Mucosa of descending colon (tissue), 3 donors: Measurements from ENCODE around the gene NKX1-2. TPM values are rescaled to one million over a fixed set of nuclear protein-coding genes. Genes with fewer than 3 reads are reported as not detected.
A peak's percentile ranks its signal among the peaks of the same experiment; 100 is the strongest.

Source experiments
- ATAC-seq: fragments of 200-7000 bp; cut with Tn5 transposase; one replicate; pipeline ENCODE4 v1.9.1; 2020; ENCODE audit warnings: mild to moderate bottlenecking, moderate library complexity
- DNase-seq, 3 donors: peaks; one replicate each; pipeline ENCODE4 v3.0.0-alpha.2; 2020
- H3K36me3 ChIP-seq: fragments of 200-600 bp; one replicate; pipeline ENCODE4 v1.8.0; 2021; ENCODE audit warnings: low read depth, mild to moderate bottlenecking
- H3K4me1 ChIP-seq: fragments of 200-600 bp; one replicate; pipeline ENCODE4 v1.8.0; 2021; ENCODE audit warnings: low read depth, mild to moderate bottlenecking
- H3K4me3 ChIP-seq: fragments of 200-600 bp; one replicate; pipeline ENCODE4 v1.8.0; 2021; ENCODE audit warnings: mild to moderate bottlenecking
- H3K9me3 ChIP-seq: fragments of 200-600 bp; one replicate; pipeline ENCODE4 v1.8.0; 2021; ENCODE audit warnings: mild to moderate bottlenecking
- CTCF ChIP-seq: fragments of 200-600 bp; IDR thresholded peaks from one replicate; pipeline ENCODE4 v1.8.0; 2022; ENCODE audit warnings: antibody characterized with exemption, mild to moderate bottlenecking
- intact Hi-C, 2 donors: fragments of 100-400 bp; cut with DNase I in 1 of 2; cut with micrococcal nuclease in 1 of 2; formaldehyde crosslinking; loops; one replicate each; pipeline versions ENCODE4 v1.11.0 to v1.11.1; 2022; cut with DNase I, micrococcal nuclease
- total RNA-seq, 3 donors: library from RNA; stranded (reverse); fragmentation: NEBNext Ultra II Directional in 2 of 3; extraction: Animal tissue kit (Norgen Biotek cat#: 25700) in 2 of 3; gene quantifications; one replicate each; pipeline versions ENCODE4 v1.2.1 to v1.2.4, GENCODE V29; 2021 to 2023
- donor health status: DM: no; HTN: no; CAD: no; lungs with moderate emphysema.
- donor health status: DM: no; HTN: no; CAD: no.
- donor health status: DM: no; HTN: yes; CAD: no.

NKX1-2 gene
- total RNA-seq, 3 donors from 2014 or later, result not detected

DNA sequence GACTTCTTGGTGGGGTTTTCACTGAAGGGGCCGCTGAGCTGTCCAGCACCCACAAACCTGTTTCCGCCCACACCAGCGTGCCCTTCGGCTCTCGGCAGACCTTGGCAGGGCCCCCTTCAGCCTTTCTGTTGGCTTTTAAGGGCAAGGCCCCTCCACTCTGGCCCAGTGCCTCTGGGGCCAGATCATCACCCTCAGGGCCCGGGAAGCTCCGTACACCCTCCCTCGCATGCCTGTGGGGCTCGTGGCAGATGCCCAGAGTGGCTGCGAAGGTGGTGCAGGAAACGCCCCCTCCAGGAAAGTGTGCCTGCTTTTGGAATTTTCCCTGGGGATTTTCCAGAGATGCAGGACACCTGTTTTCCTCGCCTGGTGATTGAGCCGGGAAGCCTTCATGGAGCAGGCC lies 18.8 kb upstream of the NKX1-2 start:
- ATAC-seq (no peak), DNase-seq (no peak)
- no peak for TF ChIP-seq CTCF
- Histone ChIP-seq H3K9me3 (no peaks in the 10 kb centered on the region), H3K4me3 (no peak overlapping the region), H3K36me3 (no peaks in the 10 kb centered on the region), H3K4me1 (peaks cover 8% of the 10 kb centered on the region)
- intact Hi-C loops, result no loop called here

GRCh38 chr10:124467165-124467564 lies 17.3 kb upstream of the NKX1-2 start:
- ATAC-seq, result no peak
- no peaks in the 10 kb centered on the region for H3K36me3 ChIP-seq
- DNase-seq, result no peak
- no peak for TF ChIP-seq CTCF
- intact Hi-C loops, result no loop called here
- no peaks in the 10 kb centered on the region for H3K9me3 ChIP-seq
- H3K4me1 ChIP-seq, result peaks cover 8% of the 10 kb centered on the region
- no peak overlapping the region for H3K4me3 ChIP-seq

DNA sequence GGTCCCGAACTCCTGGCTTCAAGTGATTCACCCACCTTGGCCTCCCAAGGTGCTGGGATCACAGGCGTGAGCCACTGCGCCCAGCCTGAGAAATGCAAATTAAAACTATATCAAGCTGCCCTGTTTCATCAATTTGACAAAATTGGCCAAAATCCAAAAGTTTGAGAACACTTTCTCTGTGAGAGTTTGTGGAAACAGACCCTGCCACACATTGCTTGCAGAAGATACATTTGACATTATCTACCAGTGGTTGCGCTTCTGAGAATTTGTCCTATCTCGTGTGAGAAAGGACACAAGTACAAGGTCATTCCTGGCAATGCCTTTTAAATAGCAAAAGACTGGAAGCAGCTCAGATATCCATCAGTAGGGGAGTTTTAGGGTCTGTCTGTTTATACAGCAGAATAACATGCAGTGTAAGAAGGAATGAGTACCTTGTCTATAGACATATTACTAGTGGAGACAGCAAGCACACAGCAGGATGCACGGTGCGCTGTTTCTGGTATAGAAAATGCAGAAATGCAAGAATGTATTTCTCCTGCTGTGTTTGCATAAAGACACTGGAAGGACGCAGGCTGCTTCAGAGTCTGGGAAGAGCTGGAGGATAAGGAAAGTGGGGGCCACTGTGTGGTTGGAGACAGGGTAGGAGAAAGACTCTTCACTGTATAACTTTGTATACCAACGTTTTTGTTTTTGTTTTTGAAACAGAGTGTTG lies 16.1 kb upstream of the NKX1-2 start:
- TF ChIP-seq CTCF, result no peak
- Histone ChIP-seq H3K4me1 (peaks cover 11% of the 10 kb centered on the region), H3K4me3 (no peak overlapping the region), H3K9me3 (no peaks in the 10 kb centered on the region), H3K36me3 (no peaks in the 10 kb centered on the region)
- ATAC-seq, result no peak
- intact Hi-C loops, result no loop called here
- DNase-seq, result no peak

GRCh38 chr10:124465003-124465776 lies 15.4 kb upstream of the NKX1-2 start:
- H3K4me3 ChIP-seq, result no peak overlapping the region
- H3K36me3 ChIP-seq, result no peaks in the 10 kb centered on the region
- TF ChIP-seq CTCF, result no peak
- ATAC-seq (peak; percentile 57), DNase-seq (peak in 1 of 3 donors; percentile 46)
- intact Hi-C loops, result no loop called here
- H3K4me1 ChIP-seq, result peaks cover 11% of the 10 kb centered on the region
- no peaks in the 10 kb centered on the region for H3K9me3 ChIP-seq

- no peak for TF ChIP-seq CTCF
- Histone ChIP-seq H3K4me3 (no peak overlapping the region), H3K9me3 (no peaks in the 10 kb centered on the region), H3K36me3 (no peaks in the 10 kb centered on the region), H3K4me1 (peaks cover 11% of the 10 kb centered on the region)
- ATAC-seq (no peak), DNase-seq (no peak)
- intact Hi-C loops, result no loop called here
These were observed 14.5 kb upstream of the NKX1-2 start for GRCh38 chr10:124464028-124464965.
